KMS-11 (cell line): ENCODE results near the gene ZMYND11.

Source experiments
- H2AFZ ChIP-seq: fragments of 200-600 bp; sonication (generic); 2 replicates; pipeline ENCODE4 v1.6.1; 2016; ENCODE audit warnings: antibody characterized with exemption, mixed run types, low read depth
- H3K27ac ChIP-seq: fragments of 200-600 bp; sonication (generic); 2 replicates; pipeline ENCODE4 v1.6.1; 2016; ENCODE audit warnings: mild to moderate bottlenecking, mixed run types
- H3K27me3 ChIP-seq: fragments of 200-600 bp; sonication (generic); 2 replicates; pipeline ENCODE4 v1.6.1; 2017; ENCODE audit warnings: mild to moderate bottlenecking, low read depth, mixed run types, moderate library complexity; ENCODE audit not compliant: insufficient read depth
- H3K36me3 ChIP-seq: fragments of 200-600 bp; sonication (generic); 2 replicates; pipeline ENCODE4 v1.6.1; 2017; ENCODE audit warnings: mild to moderate bottlenecking, mixed run types; ENCODE audit not compliant: insufficient read depth
- H3K4me1 ChIP-seq: fragments of 200-600 bp; sonication (generic); 2 replicates; pipeline ENCODE4 v1.6.1; 2016; ENCODE audit warnings: mild to moderate bottlenecking, low read depth, mixed run types; ENCODE audit not compliant: poor library complexity, severe bottlenecking
- H3K4me2 ChIP-seq: fragments of 200-600 bp; sonication (generic); 2 replicates; pipeline ENCODE4 v1.7.0; 2016; ENCODE audit warnings: mild to moderate bottlenecking, mixed run types
- H3K4me3 ChIP-seq: fragments of 200-600 bp; sonication (generic); IDR thresholded peaks from 2 replicates; pipeline ENCODE4 v1.6.1; 2017; ENCODE audit warnings: low read depth, low read length, mixed read lengths; ENCODE audit not compliant: insufficient read depth
- H3K79me2 ChIP-seq: fragments of 200-600 bp; sonication (generic); 2 replicates; pipeline ENCODE4 v1.6.1; 2016; ENCODE audit warnings: low read depth, mixed run types; ENCODE audit not compliant: insufficient read depth
- H3K9ac ChIP-seq: fragments of 200-600 bp; sonication (generic); 2 replicates; pipeline ENCODE4 v1.6.1; 2016; ENCODE audit warnings: mild to moderate bottlenecking, mixed run types
- H4K20me1 ChIP-seq: fragments of 200-600 bp; sonication (generic); 2 replicates; pipeline ENCODE4 v1.6.1; 2016; ENCODE audit warnings: mild to moderate bottlenecking, mixed run types; ENCODE audit not compliant: insufficient read depth
- TF ChIP-seq, protein P1 (sequence below): fragments of 200-600 bp; sonication (generic); conservative IDR thresholded peaks from 2 replicates; pipeline ENCODE4 v1.6.1; 2017; ENCODE audit warnings: low read depth, mild to moderate bottlenecking, antibody characterized with exemption, low read length, moderate library complexity, mixed read lengths

ZMYND11 gene

DNA sequence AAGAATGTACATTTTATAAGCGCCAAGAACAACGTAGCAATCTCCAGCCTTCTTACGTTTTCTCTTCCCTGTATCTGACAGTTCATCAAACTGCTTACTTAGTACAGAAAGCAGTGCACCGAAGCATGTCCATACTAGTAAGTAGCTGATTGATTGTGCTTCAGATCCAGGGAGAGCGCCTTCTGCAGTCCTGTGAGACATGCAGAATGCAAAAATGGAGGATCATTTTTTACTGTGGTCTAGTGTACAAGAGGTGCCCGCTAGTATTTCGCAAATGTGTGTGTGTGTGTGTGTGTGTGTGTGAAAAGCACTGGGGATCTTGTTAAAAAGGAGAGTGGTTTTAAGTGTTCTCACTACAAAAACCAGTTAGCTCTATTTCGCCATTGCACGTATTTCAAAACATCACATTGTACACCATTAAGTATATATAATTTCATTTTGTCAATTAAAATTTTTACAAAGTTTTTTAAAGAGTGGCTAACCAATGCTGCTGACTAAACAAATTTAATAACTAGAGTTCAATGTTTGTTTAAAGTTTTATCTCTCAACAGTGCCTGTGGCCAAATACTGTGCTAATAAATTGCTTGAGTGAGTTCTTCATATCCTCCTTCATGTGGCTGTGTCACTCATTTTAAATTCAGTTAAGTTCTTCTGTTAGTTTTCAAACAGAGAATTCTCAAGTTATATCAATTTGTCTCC, 99.6 kb downstream of the ZMYND11 start:
- Histone ChIP-seq H3K27me3 (no peaks in the 10 kb centered on the region), H3K36me3 (no peaks in the 10 kb centered on the region; the same call in 1 of the 2 replicates), H3K4me1 (no peaks in the 10 kb centered on the region), H3K27ac (no peak overlapping the region), H3K9ac (no peak overlapping the region), H3K4me2 (no peak overlapping the region), H4K20me1 (no peaks in the 10 kb centered on the region), H3K4me3 (no peak overlapping the region), H3K79me2 (no peaks in the 10 kb centered on the region), H2AFZ (no peak overlapping the region)
- TF ChIP-seq, protein P1, sequence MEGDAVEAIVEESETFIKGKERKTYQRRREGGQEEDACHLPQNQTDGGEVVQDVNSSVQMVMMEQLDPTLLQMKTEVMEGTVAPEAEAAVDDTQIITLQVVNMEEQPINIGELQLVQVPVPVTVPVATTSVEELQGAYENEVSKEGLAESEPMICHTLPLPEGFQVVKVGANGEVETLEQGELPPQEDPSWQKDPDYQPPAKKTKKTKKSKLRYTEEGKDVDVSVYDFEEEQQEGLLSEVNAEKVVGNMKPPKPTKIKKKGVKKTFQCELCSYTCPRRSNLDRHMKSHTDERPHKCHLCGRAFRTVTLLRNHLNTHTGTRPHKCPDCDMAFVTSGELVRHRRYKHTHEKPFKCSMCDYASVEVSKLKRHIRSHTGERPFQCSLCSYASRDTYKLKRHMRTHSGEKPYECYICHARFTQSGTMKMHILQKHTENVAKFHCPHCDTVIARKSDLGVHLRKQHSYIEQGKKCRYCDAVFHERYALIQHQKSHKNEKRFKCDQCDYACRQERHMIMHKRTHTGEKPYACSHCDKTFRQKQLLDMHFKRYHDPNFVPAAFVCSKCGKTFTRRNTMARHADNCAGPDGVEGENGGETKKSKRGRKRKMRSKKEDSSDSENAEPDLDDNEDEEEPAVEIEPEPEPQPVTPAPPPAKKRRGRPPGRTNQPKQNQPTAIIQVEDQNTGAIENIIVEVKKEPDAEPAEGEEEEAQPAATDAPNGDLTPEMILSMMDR: no peak

DNA sequence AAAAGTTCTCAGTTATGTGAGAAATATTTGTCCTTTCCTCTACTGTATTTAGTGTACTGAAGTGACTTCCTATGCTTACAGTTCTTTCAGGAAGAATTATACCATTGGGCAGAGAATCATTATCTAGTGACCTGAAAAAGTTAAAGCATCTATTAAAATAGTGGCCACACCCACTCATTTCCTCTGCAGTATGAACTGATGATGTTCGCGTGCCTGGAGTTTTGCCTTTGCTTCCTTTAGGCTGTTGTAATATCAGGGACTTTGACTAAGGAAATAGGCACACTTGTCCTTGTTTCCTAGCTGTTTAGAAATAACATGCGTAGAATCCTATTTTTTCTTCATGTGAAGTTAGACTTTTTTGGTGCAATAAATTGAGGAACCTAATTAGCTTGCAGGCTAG, 100.7 kb downstream of the ZMYND11 start:
- H3K36me3 ChIP-seq: no peaks in the 10 kb centered on the region; the same call in 1 of the 2 replicates
- no peak overlapping the region for H3K4me2 ChIP-seq
- H3K4me1 ChIP-seq: no peaks in the 10 kb centered on the region
- H3K9ac ChIP-seq: no peak overlapping the region
- H4K20me1 ChIP-seq: no peaks in the 10 kb centered on the region
- no peak overlapping the region for H3K4me3 ChIP-seq
- no peaks in the 10 kb centered on the region for H3K79me2 ChIP-seq
- H3K27me3 ChIP-seq: no peaks in the 10 kb centered on the region
- H3K27ac ChIP-seq: no peak overlapping the region
- TF ChIP-seq, protein P1: no peak
- no peak overlapping the region for H2AFZ ChIP-seq

DNA sequence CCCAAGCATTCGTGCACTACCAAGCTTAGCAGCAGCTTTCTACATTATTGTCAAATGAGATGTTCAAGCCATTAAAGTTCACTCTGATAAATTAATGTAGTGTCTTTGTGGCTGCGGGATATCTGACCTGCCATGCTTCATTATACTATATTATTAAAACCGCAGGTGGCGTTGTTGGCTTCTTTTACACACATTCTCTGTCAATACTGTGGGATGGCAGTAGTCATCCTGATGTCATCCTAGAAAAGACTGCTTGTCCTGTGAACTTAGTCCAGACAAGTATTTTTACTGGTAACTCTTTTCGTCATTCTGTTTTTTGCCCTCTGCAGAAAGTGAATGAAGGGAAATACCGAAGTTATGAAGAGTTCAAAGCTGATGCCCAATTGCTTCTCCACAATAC, 103.9 kb downstream of the ZMYND11 start:
- Histone ChIP-seq H3K79me2 (no peaks in the 10 kb centered on the region), H4K20me1 (no peaks in the 10 kb centered on the region), H3K36me3 (no peaks in the 10 kb centered on the region; the same call in 1 of the 2 replicates)

DNA sequence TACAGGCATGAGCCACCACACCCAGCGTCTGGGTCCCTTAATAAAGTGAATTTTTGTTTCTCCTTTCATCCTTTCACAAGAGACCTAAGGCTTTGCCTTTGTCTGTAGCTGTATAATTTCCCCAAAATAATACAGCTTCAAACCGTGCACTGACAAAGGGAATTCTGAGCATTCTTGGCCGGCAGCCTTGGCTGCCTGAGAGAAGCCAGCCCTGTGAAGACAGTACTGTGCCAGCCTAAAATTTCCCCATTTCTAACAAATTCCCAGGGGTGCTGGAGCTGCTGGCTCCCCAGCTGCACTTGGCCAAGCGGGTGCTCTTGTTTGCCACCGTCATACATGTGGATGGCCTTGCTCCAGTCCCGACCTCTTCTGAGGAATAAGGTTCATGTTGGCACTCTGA, 106.2 kb downstream of the ZMYND11 start:
- TF ChIP-seq, protein P1: no peak
- H3K27me3 ChIP-seq: no peaks in the 10 kb centered on the region
- H3K4me1 ChIP-seq: no peaks in the 10 kb centered on the region
- no peak overlapping the region for H2AFZ ChIP-seq
- H3K9ac ChIP-seq: no peak overlapping the region
- H3K79me2 ChIP-seq: no peaks in the 10 kb centered on the region
- H4K20me1 ChIP-seq: no peaks in the 10 kb centered on the region
- H3K4me2 ChIP-seq: no peak overlapping the region
- no peaks in the 10 kb centered on the region; the same call in 1 of the 2 replicates for H3K36me3 ChIP-seq
- H3K4me3 ChIP-seq: no peak overlapping the region
- no peak overlapping the region for H3K27ac ChIP-seq

More for the DNA sequence above, 103.9 kb downstream of the ZMYND11 start:
- Histone ChIP-seq H3K27ac (no peak overlapping the region), H3K27me3 (no peaks in the 10 kb centered on the region), H3K4me2 (no peak overlapping the region), H2AFZ (no peak overlapping the region), H3K9ac (no peak overlapping the region), H3K4me3 (no peak overlapping the region), H3K4me1 (no peaks in the 10 kb centered on the region)
- TF ChIP-seq, protein P1: no peak
